HCT116 (cell line): ENCODE data around the gene MYRF. TPM values are rescaled to one million over a fixed set of nuclear protein-coding genes. Genes with fewer than 3 reads are reported as not detected.

Experiments used
- ATAC-seq: fragments of 200-7000 bp; cut with Tn5 transposase; 2 replicates; pipeline ENCODE4 v1.9.1; 2020; ENCODE audit warnings: mild to moderate bottlenecking, moderate library complexity
- BruUV-seq: library from RNA; stranded (reverse); fragments of 400-500 nt; replicated peaks from 2 replicates; lab custom pipeline; 2021; lab: Mats Ljungman, UMichigan
- CTCF ChIA-PET: fragments of 300-600 bp; sonication (Branson Sonifier 250); formaldehyde crosslinking; loops from one replicate; lab custom pipeline; 2021; ENCODE audit warnings: antibody characterized with exemption; lab: Charles Lee
- POLR2A ChIA-PET: fragments of 300-600, 350-600 bp; sonication (Branson Sonifier 250); formaldehyde crosslinking; loops from one replicate; lab custom pipeline; 2021; ENCODE audit warnings: antibody characterized with exemption; lab: Charles Lee
- RAD21 ChIA-PET, 2 experiments: fragments of 300-600 bp; sonication (Branson Sonifier 250); formaldehyde crosslinking; loops; one replicate each; lab custom pipeline; 2023; ENCODE audit warnings: low total read pairs in 2 of 2; ENCODE audit not compliant: uncharacterized antibody in 2 of 2, unreplicated experiment in 2 of 2, low non-redundant PET in 1 of 2; lab: Charles Lee
- DNase-seq: peaks from one replicate; pipeline ENCODE4 v3.0.0-alpha.2; 2010; ENCODE audit warnings: low read depth, low spot score
- H2AFZ ChIP-seq: fragments of 200-600 bp; shearing (Covaris generic), sonication (generic); 2 replicates; pipeline ENCODE4 v1.6.1; 2017; ENCODE audit warnings: low read depth, mixed run types, mixed read lengths, antibody characterized with exemption, low read length; ENCODE audit not compliant: poor library complexity, severe bottlenecking
- H3K27ac ChIP-seq: 2 replicates; pipeline ENCODE4 v1.5.1; 2012; ENCODE audit warnings: low read depth, low read length
- H3K27me3 ChIP-seq: fragments of 200-600 bp; sonication (generic); 2 replicates; pipeline ENCODE4 v1.6.1; 2016; ENCODE audit warnings: mixed run types, low read length, mixed read lengths; ENCODE audit not compliant: insufficient read depth
- H3K36me3 ChIP-seq, 2 experiments: fragments of 200-500 bp in 1 of 2; fragments of 200-600 bp in 1 of 2; sonication (Bioruptor generic) in 1 of 2; sonication (generic) in 1 of 2; 2 replicates each; pipeline versions ENCODE4 v1.5.1 to v1.6.1; 2014 to 2016; ENCODE audit warnings: low read length in 2 of 2, inconsistent platforms in 1 of 2, mixed read lengths in 1 of 2, mixed run types in 1 of 2; ENCODE audit not compliant: insufficient read depth in 2 of 2, control insufficient read depth in 1 of 2
- H3K4me1 ChIP-seq, 2 experiments: fragments of 200-600 bp in 1 of 2; sonication (generic) in 1 of 2; 2 replicates each; pipeline versions ENCODE4 v1.5.1 to v1.6.1; 2012 to 2017; ENCODE audit warnings: low read length in 2 of 2, inconsistent platforms in 1 of 2, mild to moderate bottlenecking in 1 of 2, mixed read lengths in 1 of 2, mixed run types in 1 of 2, moderate library complexity in 1 of 2; ENCODE audit not compliant: insufficient read depth in 2 of 2, control insufficient read depth in 1 of 2
- H3K4me2 ChIP-seq: fragments of 200-600 bp; sonication (generic); 2 replicates; pipeline ENCODE4 v1.6.1; 2017; ENCODE audit warnings: mixed run types, low read length, mixed read lengths
- H3K4me3 ChIP-seq, 2 experiments: fragments of 200-600 bp in 1 of 2; sonication (generic) in 1 of 2; replicated peaks in 1 of 2; 2 replicates each; pipeline ENCODE4 v1.5.1; 2011 to 2016; ENCODE audit warnings: low read length in 2 of 2, control low read depth in 1 of 2, low read depth in 1 of 2, mild to moderate bottlenecking in 1 of 2, mixed read lengths in 1 of 2, mixed run types in 1 of 2
- H3K79me2 ChIP-seq: fragments of 200-600 bp; sonication (generic); 2 replicates; pipeline ENCODE4 v1.6.1; 2017; ENCODE audit warnings: mild to moderate bottlenecking, mixed run types, low read length, moderate library complexity, mixed read lengths; ENCODE audit not compliant: insufficient read depth
- H3K9ac ChIP-seq: fragments of 200-600 bp; sonication (generic); 2 replicates; pipeline ENCODE4 v1.6.1; 2016; ENCODE audit warnings: low read length, mixed read lengths
- H3K9me2 ChIP-seq: fragments of 200-600 bp; sonication (generic), shearing (Covaris generic); 2 replicates; pipeline ENCODE4 v1.6.1; 2017; ENCODE audit warnings: mixed run types, mild to moderate bottlenecking, moderate library complexity; ENCODE audit not compliant: insufficient read depth
- H3K9me3 ChIP-seq, 2 experiments: fragments of 200-500 bp in 1 of 2; fragments of 200-600 bp in 1 of 2; sonication (Bioruptor generic) in 1 of 2; sonication (generic) in 1 of 2; 2 replicates each; pipeline ENCODE4 v1.6.1; 2014 to 2017; ENCODE audit warnings: low read length in 2 of 2, mixed read lengths in 2 of 2, inconsistent platforms in 1 of 2, low read depth in 1 of 2, mild to moderate bottlenecking in 1 of 2, mixed run types in 1 of 2, moderate library complexity in 1 of 2; ENCODE audit not compliant: control insufficient read depth in 1 of 2, insufficient read depth in 1 of 2
- H4K20me1 ChIP-seq: fragments of 200-600 bp; sonication (generic), shearing (Covaris generic); 2 replicates; pipeline ENCODE4 v1.6.1; 2017; ENCODE audit warnings: mixed run types, mild to moderate bottlenecking, moderate library complexity; ENCODE audit not compliant: insufficient read depth
- CBX3 ChIP-seq: IDR thresholded peaks from 2 replicates; pipeline ENCODE4 v1.6.1; 2012; ENCODE audit warnings: low read depth
- EGR1 ChIP-seq: IDR thresholded peaks from 2 replicates; pipeline ENCODE4 v1.6.1; 2012; ENCODE audit warnings: low read depth
- ELF1 ChIP-seq: IDR thresholded peaks from 2 replicates; pipeline ENCODE4 v1.6.1; 2012; ENCODE audit warnings: low read depth, borderline replicate concordance
- EZH2 ChIP-seq: fragments of 200-600 bp; sonication (generic); IDR thresholded peaks from 2 replicates; pipeline ENCODE4 v1.6.1; 2017; ENCODE audit warnings: antibody characterized with exemption, mixed run types
- JUND ChIP-seq: IDR thresholded peaks from 2 replicates; pipeline ENCODE4 v1.6.1; 2012
- POLR2A ChIP-seq: IDR thresholded peaks from 2 replicates; pipeline ENCODE4 v1.7.0; 2011; ENCODE audit warnings: borderline replicate concordance; ENCODE audit not compliant: insufficient read depth, insufficient read length; ENCODE audit errors: extremely low read depth
- REST ChIP-seq: IDR thresholded peaks from 2 replicates; pipeline ENCODE4 v1.6.1; 2012; ENCODE audit warnings: low read depth
- SIN3A ChIP-seq: IDR thresholded peaks from 2 replicates; pipeline ENCODE4 v1.6.1; 2012; ENCODE audit warnings: low read depth
- SRF ChIP-seq: IDR thresholded peaks from 2 replicates; pipeline ENCODE4 v1.6.1; 2012; ENCODE audit warnings: low read depth
- ZFX ChIP-seq: fragments of 450-650 bp; IDR thresholded peaks from 2 replicates; pipeline ENCODE4 v1.6.1; 2017
- intact Hi-C: fragments of 100-400 bp; cut with micrococcal nuclease; formaldehyde crosslinking; loops from 2 replicates; pipeline ENCODE4 v1.10.0; 2022
- total RNA-seq: library from RNA; stranded (reverse); gene quantifications from one replicate; pipeline ENCODE4 v1.2.1, GENCODE V29; 2021; ENCODE audit not compliant: unreplicated experiment
- TF ChIP-seq, protein P1 (sequence below): IDR thresholded peaks from 2 replicates; pipeline ENCODE4 v1.6.1; 2011; ENCODE audit warnings: mild to moderate bottlenecking, low read length, moderate library complexity; ENCODE audit not compliant: insufficient replicate concordance; ENCODE audit errors: extremely low read depth
- TF ChIP-seq, protein P2 (sequence below), 3 experiments: fragments of 200-600 bp in 1 of 3; sonication (generic) in 1 of 3; IDR thresholded peaks in 2 of 3; conservative IDR thresholded peaks in 1 of 3; 2 replicates each; pipeline ENCODE4 v1.5.1; 2012 to 2017; ENCODE audit warnings: low read depth in 2 of 3, low read length in 2 of 3, antibody characterized with exemption in 1 of 3, borderline replicate concordance in 1 of 3, control low read depth in 1 of 3, mild to moderate bottlenecking in 1 of 3, mixed read lengths in 1 of 3, mixed run types in 1 of 3, moderate library complexity in 1 of 3; ENCODE audit not compliant: insufficient read depth in 1 of 3

MYRF gene
- total RNA-seq, 1 experiment from 2014 or later, result 52.3 TPM

DNA sequence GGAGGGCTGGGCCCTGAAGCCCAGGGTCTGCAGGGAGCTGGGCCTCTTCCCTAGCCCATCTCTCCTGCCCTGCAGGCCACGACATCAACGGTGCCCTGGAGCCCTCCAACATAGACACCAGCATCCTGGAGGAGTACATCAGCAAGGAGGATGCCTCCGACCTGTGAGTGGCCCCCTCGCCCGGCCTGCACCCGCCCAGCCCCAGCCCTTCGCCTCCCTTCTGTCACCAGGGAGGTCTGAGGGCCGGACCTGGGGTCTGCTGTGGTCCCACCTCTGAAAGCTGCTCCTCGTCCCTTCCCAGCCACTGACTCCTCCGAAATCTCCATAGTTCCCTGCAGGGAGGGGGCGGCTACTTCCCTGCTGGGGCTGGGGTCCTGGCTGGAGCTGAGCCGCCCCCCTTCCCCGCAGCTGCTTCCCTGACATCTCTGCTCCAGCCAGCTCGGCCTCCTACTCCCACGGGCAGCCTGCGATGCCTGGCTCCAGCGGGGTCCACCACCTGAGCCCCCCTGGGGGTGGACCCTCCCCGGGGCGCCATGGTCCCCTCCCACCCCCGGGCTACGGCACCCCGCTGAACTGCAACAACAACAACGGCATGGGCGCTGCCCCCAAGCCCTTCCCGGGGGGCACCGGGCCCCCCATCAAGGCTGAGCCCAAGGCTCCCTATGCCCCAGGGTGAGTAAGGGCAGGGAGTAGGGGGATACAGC, 13.3 kb downstream of the MYRF start:
- H3K4me2 ChIP-seq, result no peak overlapping the region
- H2AFZ ChIP-seq, result no peak overlapping the region
- peaks cover 9% of the 10 kb centered on the region; the same call in 1 of the 2 replicates for H3K79me2 ChIP-seq
- H4K20me1 ChIP-seq, result no peaks in the 10 kb centered on the region
- CTCF ChIA-PET, result interaction anchor here (1.2 kb wide), 1 partner anchor 22 kb away, joined by 3 read pairs; no protein-coding TSS in a partner anchor
- POLR2A ChIA-PET, result no interaction called here
- intact Hi-C loops, result no loop called here
- DNase-seq, result no peak
- no peak for ATAC-seq
- no TSS peak for BruUV-seq
- H3K9me2 ChIP-seq, result no peaks in the 10 kb centered on the region
- peaks cover 11 to 34% of the 10 kb centered on the region in 2 experiments for H3K4me1 ChIP-seq
- TF ChIP-seq ZFX (no peak), EZH2 (no peak), REST (no peak)
- no peak overlapping the region for H3K4me3 ChIP-seq
- no peaks in the 10 kb centered on the region for H3K36me3 ChIP-seq
- no peak overlapping the region for H3K27ac ChIP-seq
- RAD21 ChIA-PET, result no interaction called here
- H3K9ac ChIP-seq, result no peak overlapping the region
- H3K9me3 ChIP-seq, result no peaks in the 10 kb centered on the region
- no peaks in the 10 kb centered on the region for H3K27me3 ChIP-seq

GRCh38 chr11:61766353-61766841, 14.0 kb downstream of the MYRF start:
- no peak overlapping the region for H3K4me3 ChIP-seq
- H3K9me3 ChIP-seq, result no peaks in the 10 kb centered on the region
- no peak for DNase-seq
- H3K9ac ChIP-seq, result no peak overlapping the region
- no peaks in the 10 kb centered on the region for H3K27me3 ChIP-seq
- intact Hi-C loops, result no loop called here
- ChIA-PET POLR2A (no interaction called here), CTCF (interaction anchor here (1.2 to 1.7 kb wide), 2 partner anchors 19 to 22 kb away, joined by 3 to 11 read pairs; no protein-coding TSS in a partner anchor), RAD21 (no interaction called here)
- no peak overlapping the region for H3K4me2 ChIP-seq
- H4K20me1 ChIP-seq, result no peaks in the 10 kb centered on the region
- no peak overlapping the region for H2AFZ ChIP-seq
- no peak overlapping the region for H3K27ac ChIP-seq
- BruUV-seq, result TSS peak; percentile 38
- peaks cover 9% of the 10 kb centered on the region; the same call in 1 of the 2 replicates for H3K79me2 ChIP-seq
- peaks cover 8 to 27% of the 10 kb centered on the region in 2 experiments for H3K4me1 ChIP-seq
- no peaks in the 10 kb centered on the region for H3K9me2 ChIP-seq
- H3K36me3 ChIP-seq, result no peaks in the 10 kb centered on the region
- ATAC-seq, result no peak
- TF ChIP-seq ELF1, result no peak
- no peak for TF ChIP-seq CBX3
- TF ChIP-seq ZFX, result no peak
- no peak for TF ChIP-seq EZH2
- TF ChIP-seq JUND, result no peak
- no peak for TF ChIP-seq POLR2A
- TF ChIP-seq SRF, result no peak
- TF ChIP-seq SIN3A, result no peak
- TF ChIP-seq, protein P1, sequence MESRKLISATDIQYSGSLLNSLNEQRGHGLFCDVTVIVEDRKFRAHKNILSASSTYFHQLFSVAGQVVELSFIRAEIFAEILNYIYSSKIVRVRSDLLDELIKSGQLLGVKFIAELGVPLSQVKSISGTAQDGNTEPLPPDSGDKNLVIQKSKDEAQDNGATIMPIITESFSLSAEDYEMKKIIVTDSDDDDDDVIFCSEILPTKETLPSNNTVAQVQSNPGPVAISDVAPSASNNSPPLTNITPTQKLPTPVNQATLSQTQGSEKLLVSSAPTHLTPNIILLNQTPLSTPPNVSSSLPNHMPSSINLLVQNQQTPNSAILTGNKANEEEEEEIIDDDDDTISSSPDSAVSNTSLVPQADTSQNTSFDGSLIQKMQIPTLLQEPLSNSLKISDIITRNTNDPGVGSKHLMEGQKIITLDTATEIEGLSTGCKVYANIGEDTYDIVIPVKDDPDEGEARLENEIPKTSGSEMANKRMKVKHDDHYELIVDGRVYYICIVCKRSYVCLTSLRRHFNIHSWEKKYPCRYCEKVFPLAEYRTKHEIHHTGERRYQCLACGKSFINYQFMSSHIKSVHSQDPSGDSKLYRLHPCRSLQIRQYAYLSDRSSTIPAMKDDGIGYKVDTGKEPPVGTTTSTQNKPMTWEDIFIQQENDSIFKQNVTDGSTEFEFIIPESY, result no peak
- TF ChIP-seq EGR1, result no peak
- TF ChIP-seq, protein P2, sequence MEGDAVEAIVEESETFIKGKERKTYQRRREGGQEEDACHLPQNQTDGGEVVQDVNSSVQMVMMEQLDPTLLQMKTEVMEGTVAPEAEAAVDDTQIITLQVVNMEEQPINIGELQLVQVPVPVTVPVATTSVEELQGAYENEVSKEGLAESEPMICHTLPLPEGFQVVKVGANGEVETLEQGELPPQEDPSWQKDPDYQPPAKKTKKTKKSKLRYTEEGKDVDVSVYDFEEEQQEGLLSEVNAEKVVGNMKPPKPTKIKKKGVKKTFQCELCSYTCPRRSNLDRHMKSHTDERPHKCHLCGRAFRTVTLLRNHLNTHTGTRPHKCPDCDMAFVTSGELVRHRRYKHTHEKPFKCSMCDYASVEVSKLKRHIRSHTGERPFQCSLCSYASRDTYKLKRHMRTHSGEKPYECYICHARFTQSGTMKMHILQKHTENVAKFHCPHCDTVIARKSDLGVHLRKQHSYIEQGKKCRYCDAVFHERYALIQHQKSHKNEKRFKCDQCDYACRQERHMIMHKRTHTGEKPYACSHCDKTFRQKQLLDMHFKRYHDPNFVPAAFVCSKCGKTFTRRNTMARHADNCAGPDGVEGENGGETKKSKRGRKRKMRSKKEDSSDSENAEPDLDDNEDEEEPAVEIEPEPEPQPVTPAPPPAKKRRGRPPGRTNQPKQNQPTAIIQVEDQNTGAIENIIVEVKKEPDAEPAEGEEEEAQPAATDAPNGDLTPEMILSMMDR (IDR thresholded peaks at IDR 0.05 in 2 of 3, conservative IDR thresholded peaks at IDR 0.05 in 1 of 3; ENCODE audit: borderline replicate concordance in 1 of 3, insufficient read depth in 1 of 3, low read depth in 2 of 3, low read length in 2 of 3), result no peak
